ENCODE data around the gene PSMC5.
"Not testable (repeated sequence)": the region's sequence is repeated elsewhere in the genome, so short reads cannot be mapped to it uniquely, and the experiment has no call there.

GRCh38 chr17:63874693-63875092 lies 47.5 kb downstream of the PSMC5 start:
- not testable (repeated sequence) for TF ChIP-seq POLR2AphosphoS5 (IDR thresholded peaks at IDR 0.05); CTCF (IDR thresholded peaks at IDR 0.05; ENCODE audit: poor library complexity, severe bottlenecking); MXI1 (conservative IDR thresholded peaks at IDR 0.05; ENCODE audit: poor library complexity, severe bottlenecking)
